WERI-Rb-1 (cell line): ENCODE data around the gene HSPB2.

ENCODE experiments used
- DNase-seq: peaks from one replicate; pipeline ENCODE4 v3.0.0-alpha.2; 2020
- H3K27ac ChIP-seq: fragments of 250-450 bp; sonication (Bioruptor Pico); 2 replicates; pipeline ENCODE4 v1.5.1; 2020; ENCODE audit warnings: mild to moderate bottlenecking, moderate library complexity
- H3K27me3 ChIP-seq: fragments of 250-450 bp; sonication (Bioruptor Pico); 2 replicates; pipeline ENCODE4 v1.5.1; 2021; ENCODE audit warnings: mild to moderate bottlenecking, low read depth, moderate library complexity; ENCODE audit not compliant: insufficient read depth, severe bottlenecking
- H3K36me3 ChIP-seq: fragments of 250-450 bp; sonication (Bioruptor Pico); 2 replicates; pipeline ENCODE4 v1.5.1; 2020; ENCODE audit warnings: mild to moderate bottlenecking, moderate library complexity
- H3K4me3 ChIP-seq: 2 replicates; pipeline ENCODE4 v1.5.1; 2011; ENCODE audit warnings: low read depth, mild to moderate bottlenecking, control low read depth, low read length
- H3K9me3 ChIP-seq: fragments of 250-450 bp; sonication (Bioruptor Pico); 2 replicates; pipeline ENCODE4 v1.5.1; 2021; ENCODE audit warnings: mild to moderate bottlenecking, moderate library complexity; ENCODE audit not compliant: severe bottlenecking
- CTCF ChIP-seq: IDR thresholded peaks from 2 replicates; pipeline ENCODE4 v1.5.1; 2011; ENCODE audit warnings: low read depth, mild to moderate bottlenecking, control low read depth, inconsistent platforms, low read length

HSPB2 gene

GRCh38 chr11:111912535-111912934 is at the start of gene HSPB2:
Gene HSPB2 (plus strand): TSS chr11:111912734. CDS start chr11:111912830, 96 bp downstream.
- Histone ChIP-seq H3K27ac (no peak within 1 kb of the TSS), H3K4me3 (no peak within 1 kb of the TSS), H3K9me3 (no peaks in the 10 kb centered on the region), H3K36me3 (no peaks in the 10 kb centered on the region), H3K27me3 (no peaks in the 10 kb centered on the region)
- no peak for DNase-seq
- no peak for TF ChIP-seq CTCF

- no peak for TF ChIP-seq CTCF
- no peak for DNase-seq
- no peaks in the 10 kb centered on the region for H3K27me3 ChIP-seq
- H3K36me3 ChIP-seq, result peaks cover 47% of the 10 kb centered on the region
- peak overlapping the region; percentile 94 for H3K4me3 ChIP-seq
- no peak overlapping the region for H3K27ac ChIP-seq
- H3K9me3 ChIP-seq, result no peaks in the 10 kb centered on the region
Observed at GRCh38 chr11:111870113-111870512, 42.4 kb upstream of the HSPB2 start.

GRCh38 chr11:111870522-111870885 is 42.0 kb upstream of the HSPB2 start:
- DNase-seq, result no peak
- no peaks in the 10 kb centered on the region for H3K27me3 ChIP-seq
- H3K4me3 ChIP-seq, result peak overlapping the region; percentile 94
- H3K36me3 ChIP-seq, result peaks cover 43% of the 10 kb centered on the region
- TF ChIP-seq CTCF, result no peak
- no peaks in the 10 kb centered on the region for H3K9me3 ChIP-seq
- H3K27ac ChIP-seq, result peak overlapping the region; percentile 92; the same call in 1 of the 2 replicates

- Histone ChIP-seq H3K9me3 (no peaks in the 10 kb centered on the region), H3K4me3 (peak within 1 kb of the TSS; percentile 94), H3K27ac (peak within 1 kb of the TSS; percentile 92), H3K36me3 (peaks cover 39% of the 10 kb centered on the region), H3K27me3 (no peaks in the 10 kb centered on the region)
- peak; percentile 90 for DNase-seq
- no peak for TF ChIP-seq CTCF
Observed at GRCh38 chr11:111870886-111871692, 41.4 kb upstream of the HSPB2 start, which contains the start of gene ALG9. Gene ALG9 (minus strand): TSS chr11:111871581. CDS start chr11:111871482, 99 bp downstream.

GRCh38 chr11:111871693-111872161 is 40.8 kb upstream of the HSPB2 start:
- no peak for TF ChIP-seq CTCF
- H3K4me3 ChIP-seq, result peak overlapping the region; percentile 94
- H3K9me3 ChIP-seq, result no peaks in the 10 kb centered on the region
- DNase-seq, result no peak
- peak overlapping the region; percentile 92 for H3K27ac ChIP-seq
- H3K36me3 ChIP-seq, result peaks cover 34% of the 10 kb centered on the region
- H3K27me3 ChIP-seq, result no peaks in the 10 kb centered on the region
